Astrocyte (in vitro differentiated cells and primary cell): ENCODE results near the gene ZBED1. TPM values are rescaled to one million over a fixed set of nuclear protein-coding genes. Genes with fewer than 3 reads are reported as not detected.

Source experiments
- total RNA-seq: library from RNA; stranded (reverse); gene quantifications from 2 replicates; pipeline ENCODE4 v1.2.1, GENCODE V29; 2021

Gene ZBED1
- total RNA-seq, 1 donor from 2014 or later: 19.9 TPM

Other genes starting within 250 kb of the ZBED1 start
- 28.4 and 30.4 TPM in 2 replicates for gene DHRSX, start within 50 bp of the ZBED1 start, total RNA-seq
- 436 and 448 TPM in 2 replicates for gene CD99, start 190.3 kb upstream of the ZBED1 start, total RNA-seq